ENCODE data around the gene TREML1.
"Not testable (repeated sequence)": the region's sequence is repeated elsewhere in the genome, so short reads cannot be mapped to it uniquely, and the experiment has no call there.

The TREML1 gene

DNA sequence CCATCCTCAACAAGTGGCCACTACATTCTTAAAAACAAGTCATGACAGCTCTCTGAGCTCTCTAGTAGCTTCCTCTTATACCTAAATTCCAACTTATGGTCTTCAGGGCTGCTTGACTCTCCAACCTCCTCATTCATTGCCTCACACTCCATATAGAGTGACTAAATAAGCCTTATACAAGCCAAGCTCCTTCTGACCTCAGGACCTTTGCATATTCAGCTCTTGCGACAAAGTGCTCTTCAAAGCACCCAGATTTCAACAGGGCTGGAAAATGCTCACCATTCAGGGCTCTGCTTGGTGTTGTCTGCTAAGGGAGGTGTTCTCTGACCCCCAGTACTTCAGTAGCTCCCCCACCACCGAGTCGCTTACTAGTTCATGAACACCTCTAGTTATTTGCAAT is 43.1 kb upstream of the TREML1 start:
- in situ Hi-C loops (cut with HindIII; ENCODE audit: low sequenced_read_pairs), result no loop called here
- H3K4me3 ChIP-seq (ENCODE audit: low read depth, low read length), result no peak overlapping the region
- DNase-seq (ENCODE audit: low read depth, low spot score), result no peak
- TF ChIP-seq, protein P1, sequence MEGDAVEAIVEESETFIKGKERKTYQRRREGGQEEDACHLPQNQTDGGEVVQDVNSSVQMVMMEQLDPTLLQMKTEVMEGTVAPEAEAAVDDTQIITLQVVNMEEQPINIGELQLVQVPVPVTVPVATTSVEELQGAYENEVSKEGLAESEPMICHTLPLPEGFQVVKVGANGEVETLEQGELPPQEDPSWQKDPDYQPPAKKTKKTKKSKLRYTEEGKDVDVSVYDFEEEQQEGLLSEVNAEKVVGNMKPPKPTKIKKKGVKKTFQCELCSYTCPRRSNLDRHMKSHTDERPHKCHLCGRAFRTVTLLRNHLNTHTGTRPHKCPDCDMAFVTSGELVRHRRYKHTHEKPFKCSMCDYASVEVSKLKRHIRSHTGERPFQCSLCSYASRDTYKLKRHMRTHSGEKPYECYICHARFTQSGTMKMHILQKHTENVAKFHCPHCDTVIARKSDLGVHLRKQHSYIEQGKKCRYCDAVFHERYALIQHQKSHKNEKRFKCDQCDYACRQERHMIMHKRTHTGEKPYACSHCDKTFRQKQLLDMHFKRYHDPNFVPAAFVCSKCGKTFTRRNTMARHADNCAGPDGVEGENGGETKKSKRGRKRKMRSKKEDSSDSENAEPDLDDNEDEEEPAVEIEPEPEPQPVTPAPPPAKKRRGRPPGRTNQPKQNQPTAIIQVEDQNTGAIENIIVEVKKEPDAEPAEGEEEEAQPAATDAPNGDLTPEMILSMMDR (IDR thresholded peaks at IDR 0.05; ENCODE audit: low read depth, low read length), result no peak

DNA sequence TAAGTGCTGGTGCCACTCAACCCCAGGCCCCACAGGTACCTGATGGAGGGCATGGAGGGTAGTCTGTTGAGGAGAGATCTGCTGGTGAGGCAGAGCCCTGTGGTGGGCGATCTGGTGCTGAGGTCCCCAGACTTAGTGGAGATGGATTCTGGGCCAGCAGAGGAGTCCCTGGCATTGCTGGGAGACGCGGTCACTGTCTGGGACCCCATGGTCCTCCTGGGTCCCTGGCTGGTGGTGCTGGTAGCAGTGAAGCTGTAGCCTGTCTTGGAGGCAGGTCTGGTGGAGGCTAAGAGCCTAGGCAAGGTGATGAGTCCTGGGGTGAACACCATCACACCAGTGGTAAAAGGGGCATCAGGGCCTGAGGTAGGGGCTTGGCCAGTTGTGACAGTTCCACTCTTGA is 40.2 kb upstream of the TREML1 start:
- in situ Hi-C loops (cut with HindIII; ENCODE audit: low sequenced_read_pairs), result no loop called here
- no peak overlapping the region for H3K4me3 ChIP-seq (ENCODE audit: low read depth, low read length)
- TF ChIP-seq, protein P1 (IDR thresholded peaks at IDR 0.05; ENCODE audit: low read depth, low read length), result no peak
- DNase-seq (ENCODE audit: low read depth, low spot score), result no peak

DNA sequence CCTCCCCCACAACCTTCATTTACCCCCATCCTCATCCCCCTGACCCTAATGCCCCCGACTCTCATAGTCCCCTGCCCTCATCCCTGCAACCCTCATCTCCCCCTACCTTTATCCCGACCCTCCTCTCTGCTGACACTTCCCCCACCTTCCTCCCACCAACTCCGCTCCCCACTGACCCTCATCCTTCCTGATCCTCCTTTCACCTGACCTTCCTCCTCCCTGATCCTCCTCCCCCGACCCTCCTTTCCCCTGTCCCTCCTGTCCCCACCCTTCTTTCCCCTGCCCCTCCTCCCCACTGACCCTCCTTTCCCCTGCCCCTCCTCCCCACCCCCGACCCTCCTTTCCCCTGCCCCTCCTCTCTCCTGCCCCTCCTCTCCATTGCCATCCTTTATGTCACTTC is 39.7 kb upstream of the TREML1 start:
- in situ Hi-C loops (cut with HindIII; ENCODE audit: low sequenced_read_pairs), result no loop called here
- DNase-seq (ENCODE audit: low read depth, low spot score), result no peak
- TF ChIP-seq, protein P1 (IDR thresholded peaks at IDR 0.05; ENCODE audit: low read depth, low read length), result no peak
- H3K4me3 ChIP-seq (ENCODE audit: low read depth, low read length), result no peak overlapping the region

DNA sequence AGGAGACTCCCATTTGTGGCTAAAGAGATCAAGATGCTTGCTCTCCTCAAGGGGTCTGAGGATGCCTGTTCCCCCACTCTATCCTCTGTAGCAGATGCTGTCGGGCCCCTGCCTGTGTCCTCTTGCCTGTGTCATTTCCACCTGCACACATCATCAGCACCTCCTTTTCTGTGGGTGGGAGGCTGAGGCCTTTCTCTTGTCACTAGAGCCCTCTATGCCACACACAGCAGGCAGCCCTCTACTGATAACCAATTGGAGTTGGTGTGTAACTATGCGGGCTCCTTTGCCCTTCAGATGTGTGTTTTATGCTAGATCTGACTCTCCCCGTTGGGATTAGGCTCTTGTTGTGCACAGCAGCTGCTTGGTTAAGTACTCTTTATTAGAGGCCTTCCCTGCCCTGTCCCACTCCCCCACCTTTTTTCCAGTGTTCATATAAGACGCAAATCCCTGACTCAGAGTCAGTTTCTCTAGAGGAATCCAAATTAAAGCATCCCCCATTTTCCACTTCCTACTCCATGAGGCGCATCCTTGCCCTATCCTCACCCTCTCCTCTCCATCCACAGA is 39.1 kb upstream of the TREML1 start:
- in situ Hi-C loops (cut with HindIII; ENCODE audit: low sequenced_read_pairs), result no loop called here
- no peak overlapping the region for H3K4me3 ChIP-seq (ENCODE audit: low read depth, low read length)
- TF ChIP-seq, protein P1 (IDR thresholded peaks at IDR 0.05; ENCODE audit: low read depth, low read length), result no peak
- DNase-seq (ENCODE audit: low read depth, low spot score), result no peak

DNA sequence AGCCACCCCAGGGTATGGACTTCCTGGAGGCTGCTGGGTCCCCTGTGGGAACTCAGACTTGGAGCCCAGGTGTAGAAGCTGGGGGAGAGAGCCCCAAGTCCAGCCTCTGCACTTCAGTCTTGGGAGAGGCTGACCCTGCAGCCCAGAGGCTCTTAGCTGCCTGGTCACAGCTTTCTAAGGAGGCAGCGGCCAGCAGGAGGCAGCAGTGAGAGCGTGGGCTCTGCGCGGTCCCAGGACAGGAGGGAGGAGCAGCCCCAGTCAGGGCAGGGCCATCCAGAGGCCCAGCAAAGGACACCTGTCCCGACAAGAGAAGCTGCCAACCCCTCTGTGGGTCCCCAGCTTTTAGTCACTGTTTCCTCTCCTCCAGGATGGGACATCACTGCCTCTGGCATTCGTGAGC is 37.4 kb upstream of the TREML1 start:
- TF ChIP-seq, protein P1 (IDR thresholded peaks at IDR 0.05; ENCODE audit: low read depth, low read length), result peak; percentile 33
- in situ Hi-C loops (cut with HindIII; ENCODE audit: low sequenced_read_pairs), result no loop called here
- no peak for DNase-seq (ENCODE audit: low read depth, low spot score)
- H3K4me3 ChIP-seq (ENCODE audit: low read depth, low read length), result no peak overlapping the region

DNA sequence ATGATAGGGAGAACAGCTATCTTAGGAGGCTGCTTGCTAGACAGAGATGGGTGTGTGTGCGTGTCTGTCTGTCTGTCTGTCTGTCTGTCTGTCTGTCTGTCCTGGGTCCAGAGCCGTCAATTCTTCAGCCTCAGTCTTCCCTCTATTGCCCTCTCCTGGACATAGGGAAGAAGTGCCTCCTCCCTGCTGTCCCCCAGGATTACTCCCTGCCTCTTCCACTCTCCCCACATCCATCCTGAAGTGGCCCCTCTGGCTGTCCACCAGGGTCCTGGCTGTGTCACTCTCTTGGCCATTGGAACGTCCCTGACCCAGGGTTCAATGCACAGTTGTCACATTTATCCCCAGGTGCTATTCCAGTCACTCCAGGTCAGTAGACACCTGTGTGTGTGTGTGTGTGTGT is 36.6 kb upstream of the TREML1 start:
- in situ Hi-C loops (cut with HindIII; ENCODE audit: low sequenced_read_pairs), result no loop called here
- TF ChIP-seq, protein P1 (IDR thresholded peaks at IDR 0.05; ENCODE audit: low read depth, low read length), result no peak
- no peak overlapping the region for H3K4me3 ChIP-seq (ENCODE audit: low read depth, low read length)
- no peak for DNase-seq (ENCODE audit: low read depth, low spot score)

DNA sequence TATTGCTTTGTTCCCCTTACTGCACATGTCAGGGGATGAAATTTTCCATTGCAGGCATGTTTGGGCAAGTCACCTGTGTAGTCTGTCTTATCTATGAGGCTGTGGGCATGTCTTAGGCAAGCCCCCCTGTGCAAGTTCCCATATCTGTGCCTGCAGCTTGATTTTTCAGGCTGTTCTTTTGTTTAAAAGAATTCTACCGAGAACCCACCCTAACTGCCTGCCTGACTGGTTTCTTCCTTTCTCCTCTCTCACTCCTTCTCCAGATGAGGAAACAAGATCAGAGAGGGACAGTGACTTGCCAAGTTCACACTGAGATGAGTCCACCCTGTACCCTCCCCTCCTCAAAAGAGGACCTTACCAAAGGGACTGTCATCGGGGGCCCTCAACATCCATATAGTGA is 35.8 kb upstream of the TREML1 start:
- no peak for DNase-seq (ENCODE audit: low read depth, low spot score)
- no peak overlapping the region for H3K4me3 ChIP-seq (ENCODE audit: low read depth, low read length)
- in situ Hi-C loops (cut with HindIII; ENCODE audit: low sequenced_read_pairs), result no loop called here
- TF ChIP-seq, protein P1 (IDR thresholded peaks at IDR 0.05; ENCODE audit: low read depth, low read length), result no peak

DNA sequence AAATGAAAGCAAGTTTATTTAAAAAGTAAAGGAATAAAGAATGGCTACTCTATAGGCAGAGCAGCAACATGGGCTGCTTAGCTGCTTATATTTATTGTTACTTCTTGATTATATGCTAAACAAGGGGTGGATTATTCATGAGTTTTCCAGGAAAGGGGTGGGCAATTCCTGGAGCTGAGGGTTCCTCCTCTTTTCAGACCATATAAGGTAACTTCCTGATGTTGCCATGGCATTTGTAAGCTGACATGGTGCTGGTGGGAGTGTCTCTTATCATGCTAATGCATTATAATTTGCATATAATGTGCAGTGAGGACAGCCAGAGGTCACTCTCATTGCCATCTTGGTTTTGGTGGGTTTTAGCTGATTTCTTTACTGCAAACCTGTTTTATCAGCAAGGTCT is 34.9 kb upstream of the TREML1 start:
- H3K4me3 ChIP-seq (ENCODE audit: low read depth, low read length); in situ Hi-C loops (cut with HindIII; ENCODE audit: low sequenced_read_pairs); DNase-seq (ENCODE audit: low read depth, low spot score): not testable (repeated sequence)
